Measurements from ENCODE around the gene HCK. TPM values are rescaled to one million over a fixed set of nuclear protein-coding genes. Genes with fewer than 3 reads are reported as not detected.

HCK gene
- total and polyA plus RNA-seq, 9 of the 15 experiments (the other 6 are each of a cell fraction or from before 2014, with no cell fraction given), result 0.09 to 0.51 (median 0.27) TPM; not detected in 6

DNA sequence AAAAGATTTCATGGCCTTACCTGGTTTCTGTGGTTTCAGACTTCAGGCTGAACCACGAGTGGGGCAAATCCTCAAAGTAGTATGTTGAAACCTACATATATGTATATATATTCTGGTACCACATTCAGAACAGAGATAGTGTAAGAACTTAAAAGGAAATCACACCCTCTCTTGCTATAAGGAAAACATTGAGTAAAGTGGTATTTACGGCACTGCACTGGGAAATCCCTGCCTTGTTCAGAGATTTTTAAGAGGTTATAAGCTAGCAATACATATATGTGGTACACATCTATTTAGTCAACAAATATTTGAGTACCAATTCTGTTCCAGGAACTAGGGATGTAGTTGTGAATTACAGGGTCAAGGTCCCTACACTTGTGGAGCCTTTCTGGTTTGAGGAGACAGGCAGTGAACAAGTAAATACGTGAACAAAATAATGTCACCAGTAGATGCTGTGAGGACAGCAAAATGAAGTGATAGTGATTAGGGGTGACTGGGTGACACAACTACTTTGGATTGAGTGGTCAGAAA, 59.2 kb downstream of the HCK start (continued):
- TF ChIP-seq HOXB6 (CRISPR knock-in tag; IDR thresholded peaks at IDR 0.05; ENCODE audit: borderline replicate concordance), result no peak
- no peak for TF ChIP-seq ZNF184 (CRISPR knock-in tag; IDR thresholded peaks at IDR 0.05)
- no peak for TF ChIP-seq BRF1 (IDR thresholded peaks at IDR 0.05; ENCODE audit: borderline replicate concordance, extremely low read depth, insufficient read length)

DNA sequence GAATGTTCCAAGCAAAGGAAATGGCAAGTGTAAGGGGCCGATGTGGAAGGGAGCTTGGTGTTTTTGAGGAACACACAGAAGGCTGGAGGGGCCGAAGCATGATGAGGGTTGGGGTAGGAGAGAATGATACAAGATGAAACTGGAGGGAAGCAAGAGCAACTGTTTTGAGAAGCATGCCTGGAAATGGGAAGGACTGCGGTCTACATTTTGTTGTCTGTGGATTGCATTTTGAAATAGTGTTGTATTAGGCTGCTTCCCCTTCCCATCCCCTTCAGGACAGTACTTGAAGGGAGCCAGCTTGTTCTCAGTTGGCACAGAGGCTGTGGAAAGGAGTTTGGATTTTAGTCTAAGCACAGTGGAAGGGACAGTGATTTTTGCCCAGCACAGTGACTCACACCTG, 59.7 kb downstream of the HCK start:
- POLR2A ChIA-PET, result interaction anchor here (0.6 kb wide), 1 partner anchor 651 kb away, joined by 3 read pairs; no protein-coding TSS in a partner anchor
- Histone ChIP-seq H3K4me3 (no peak overlapping the region), H3K27ac (ENCODE audit: extremely low read depth, low read depth, low read length) (no peak overlapping the region), H3K36me3 (ENCODE audit: control insufficient read depth, insufficient read depth, low read length) (peaks cover 29% of the 10 kb centered on the region), H3K4me1 (replicated peaks in 1 of 2; ENCODE audit: control insufficient read depth in 2 of 2, insufficient read depth in 2 of 2, low read length in 2 of 2) (peaks cover under 1 to 12% of the 10 kb centered on the region in 2 experiments; a peak in 3 of 5 replicates), H3K27me3 (ENCODE audit: control insufficient read depth in 2 of 2, insufficient read depth in 2 of 2, low read length in 2 of 2) (peaks cover 0 to 3% of the 10 kb centered on the region in 2 experiments; a peak in 1 of 5 replicates), H3K9ac (ENCODE audit: insufficient read depth in 1 of 2, low read depth in 2 of 2, low read length in 2 of 2) (no peak overlapping the region), H3K9me1 (ENCODE audit: control insufficient read depth, insufficient read depth, low read length) (no peaks in the 10 kb centered on the region), H3K4me2 (ENCODE audit: insufficient read depth, low read length) (no peak overlapping the region), H2AFZ (ENCODE audit: low read depth, low read length) (no peak overlapping the region), H4K20me1 (replicated peaks; ENCODE audit: control insufficient read depth, insufficient read depth, low read length) (peaks cover 19% of the 10 kb centered on the region; the same call in 1 of the 2 replicates), H3K79me2 (ENCODE audit: control insufficient read depth, insufficient read depth, low read length) (peaks cover 68% of the 10 kb centered on the region), H3K9me3 (replicated peaks; ENCODE audit: control insufficient read depth, insufficient read depth, low read depth, low read length) (no peaks in the 10 kb centered on the region; the same call in 1 of the 2 replicates)
- BruUV-seq (replicated peaks), result no TSS peak
- no peak for ATAC-seq
- DNase-seq (ENCODE audit: extremely low read depth in 1 of 4, low spot score in 3 of 4), result no peak
- in situ Hi-C loops (cut with MboI) (no loop called here), intact Hi-C loops (cut with micrococcal nuclease) (no loop called here)
- 98% methylated on average over 3 of the region's 3 CpGs for WGBS (ENCODE audit: insufficient coverage, low coverage, missing lambda C conversion rate)
- CTCF ChIA-PET (ENCODE audit: low intra/inter-chr PET ratio), result no interaction called here
- TF ChIP-seq ETV6 (IDR thresholded peaks at IDR 0.05; ENCODE audit: borderline replicate concordance in 1 of 2, low read depth in 2 of 2, low read length in 1 of 2) (no peak), ETV6 (CRISPR knock-in tag; IDR thresholded peaks at IDR 0.05; ENCODE audit: borderline replicate concordance) (no peak), PURB (CRISPR knock-in tag; IDR thresholded peaks at IDR 0.05; ENCODE audit: low read depth) (no peak), ZFP36 (IDR thresholded peaks at IDR 0.05; ENCODE audit: low read depth, low read length, partially characterized antibody) (no peak), RBBP5 (IDR thresholded peaks at IDR 0.05; ENCODE audit: borderline replicate concordance, insufficient read depth, low read length, poor library complexity, severe bottlenecking) (no peak), KLF6 (CRISPR knock-in tag; IDR thresholded peaks at IDR 0.05; ENCODE audit: borderline replicate concordance) (no peak), PRMT5 (CRISPR knock-in tag; IDR thresholded peaks at IDR 0.05) (no peak), ZNF830 (CRISPR knock-in tag; IDR thresholded peaks at IDR 0.05) (no peak), TAL1 (IDR thresholded peaks at IDR 0.05) (no peak), KLF16 (IDR thresholded peaks at IDR 0.05) (no peak), STAG1 (CRISPR knock-in tag; IDR thresholded peaks at IDR 0.05; ENCODE audit: borderline replicate concordance) (no peak), ZNF232 (CRISPR knock-in tag; IDR thresholded peaks at IDR 0.05) (no peak)
- TF ChIP-seq, protein P1, sequence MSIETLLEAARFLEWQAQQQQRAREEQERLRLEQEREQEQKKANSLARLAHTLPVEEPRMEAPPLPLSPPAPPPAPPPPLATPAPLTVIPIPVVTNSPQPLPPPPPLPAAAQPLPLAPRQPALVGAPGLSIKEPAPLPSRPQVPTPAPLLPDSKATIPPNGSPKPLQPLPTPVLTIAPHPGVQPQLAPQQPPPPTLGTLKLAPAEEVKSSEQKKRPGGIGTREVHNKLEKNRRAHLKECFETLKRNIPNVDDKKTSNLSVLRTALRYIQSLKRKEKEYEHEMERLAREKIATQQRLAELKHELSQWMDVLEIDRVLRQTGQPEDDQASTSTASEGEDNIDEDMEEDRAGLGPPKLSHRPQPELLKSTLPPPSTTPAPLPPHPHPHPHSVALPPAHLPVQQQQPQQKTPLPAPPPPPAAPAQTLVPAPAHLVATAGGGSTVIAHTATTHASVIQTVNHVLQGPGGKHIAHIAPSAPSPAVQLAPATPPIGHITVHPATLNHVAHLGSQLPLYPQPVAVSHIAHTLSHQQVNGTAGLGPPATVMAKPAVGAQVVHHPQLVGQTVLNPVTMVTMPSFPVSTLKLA (conservative IDR thresholded peaks at IDR 0.05), result no peak
- FAIRE-seq, result no peak

All from K562 (cell line).